Esophagus squamous epithelium (tissue), 4 donors: ENCODE data around the gene GTF2F1.

Source experiments
- CTCF ChIP-seq, 6 experiments: fragments of 450-650 bp in 4 of 6; fragments of 200-600 bp in 2 of 6; sonication (generic) in 2 of 6; IDR thresholded peaks; one replicate each; pipeline ENCODE4 v1.5.1; 2016 to 2019; ENCODE audit warnings: antibody characterized with exemption in 6 of 6, mild to moderate bottlenecking in 4 of 6, moderate library complexity in 4 of 6
- POLR2A ChIP-seq, 4 donors: fragments of 450-650 bp; IDR thresholded peaks; one replicate each; pipeline ENCODE4 v1.6.1; 2017; ENCODE audit warnings: antibody characterized with exemption in 4 of 4, mild to moderate bottlenecking in 4 of 4, moderate library complexity in 3 of 4

- no peak for TF ChIP-seq CTCF (IDR thresholded peaks at IDR 0.05)
- TF ChIP-seq POLR2A (IDR thresholded peaks at IDR 0.05), result no peak
Observed at GRCh38 chr19:6358003-6358402, 35.0 kb downstream of the GTF2F1 start.
